ENCODE data around the gene OR8B3.
"Not testable (repeated sequence)": the region's sequence is repeated elsewhere in the genome, so short reads cannot be mapped to it uniquely, and the experiment has no call there.

DNA sequence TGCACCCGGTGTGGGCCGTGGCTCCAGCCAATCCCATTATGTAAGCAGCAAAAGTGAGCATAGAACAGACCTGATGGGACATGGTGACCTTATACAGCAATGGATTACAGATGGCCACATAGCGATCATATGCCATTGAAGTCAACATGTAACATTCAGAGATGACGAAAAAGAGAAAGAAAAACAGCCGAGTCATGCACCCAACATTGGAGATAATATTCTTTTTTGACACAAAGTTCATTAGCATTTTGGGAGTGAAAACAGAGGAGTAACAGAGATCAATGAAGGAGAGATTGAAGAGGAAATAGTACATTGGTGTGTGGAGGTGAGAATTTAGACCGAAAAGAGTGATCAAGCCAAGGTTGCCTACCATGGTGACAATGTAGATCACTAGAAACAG lies 16.0 kb downstream of the OR8B3 start:
- not testable (repeated sequence) for TF ChIP-seq POLR2A, POLR2AphosphoS5, TAF1, SPI1 (IDR thresholded peaks at IDR 0.05; ENCODE audit: low read depth, low read length)

Data from GM12891 (cell line).